HuH-7.5 (cell line): ENCODE data around the gene HEMK1.

Source experiments
- DNase-seq: peaks from one replicate; pipeline ENCODE4 v3.0.0; 2011; ENCODE audit warnings: low spot score

The HEMK1 gene

DNA sequence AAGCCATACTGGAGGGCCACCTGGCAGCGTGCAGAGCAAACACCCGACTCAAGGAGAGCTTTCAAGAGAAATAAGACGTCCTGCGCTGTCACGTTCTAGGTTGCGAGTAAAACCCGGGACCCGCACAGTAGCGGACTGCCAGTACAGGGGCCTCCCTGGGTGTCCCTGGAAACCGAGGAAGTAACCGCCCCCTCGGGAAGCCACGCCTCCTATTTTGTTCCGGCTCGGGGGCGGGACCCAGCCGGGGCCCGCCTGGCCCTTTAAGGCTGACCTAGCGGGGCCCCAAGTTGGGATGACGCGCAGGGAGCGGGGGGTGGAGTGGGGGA, 47.4 kb downstream of the HEMK1 start:
- no peak for DNase-seq

DNA sequence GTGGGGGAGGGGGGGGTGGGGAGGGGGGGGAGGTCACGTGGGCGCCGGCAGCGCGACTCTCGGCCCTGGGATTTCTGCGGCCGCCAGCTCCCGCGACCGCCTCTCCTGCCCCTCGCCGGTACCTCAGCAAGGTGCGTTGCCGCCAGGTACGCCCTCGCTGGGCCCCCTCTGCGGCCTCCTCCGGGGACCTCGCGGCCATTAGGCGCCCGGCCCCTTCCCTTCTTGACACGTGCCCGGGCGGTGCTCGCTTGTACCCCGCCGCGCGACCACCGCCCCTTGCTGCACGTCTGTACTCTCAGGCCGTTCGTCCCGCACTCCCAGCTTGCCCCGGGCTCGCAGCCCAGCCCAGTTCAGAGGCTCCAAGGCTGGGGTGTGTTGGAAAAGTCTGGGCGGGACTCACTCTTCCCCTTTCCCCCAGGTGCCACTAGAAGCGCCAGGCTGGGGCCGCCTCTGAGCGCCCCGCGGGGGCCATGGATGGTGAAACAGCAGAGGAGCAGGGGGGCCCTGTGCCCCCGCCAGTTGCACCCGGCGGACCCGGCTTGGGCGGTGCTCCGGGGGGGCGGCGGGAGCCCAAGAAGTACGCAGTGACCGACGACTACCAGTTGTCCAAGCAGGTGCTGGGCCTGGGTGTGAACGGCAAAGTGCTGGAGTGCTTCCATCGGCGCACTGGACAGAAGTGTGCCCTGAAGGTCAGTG, 47.9 kb downstream of the HEMK1 start, which contains the start of gene MAPKAPK3:
TSS of gene MAPKAPK3 (plus strand) at position 56 of the 696 bp plus-strand sequence. CDS start at position 471, 415 bp downstream.
- DNase-seq, result peak; percentile 80

- no peak for DNase-seq
Observed at GRCh38 chr3:50617911-50618481, 48.7 kb downstream of the HEMK1 start.

DNA sequence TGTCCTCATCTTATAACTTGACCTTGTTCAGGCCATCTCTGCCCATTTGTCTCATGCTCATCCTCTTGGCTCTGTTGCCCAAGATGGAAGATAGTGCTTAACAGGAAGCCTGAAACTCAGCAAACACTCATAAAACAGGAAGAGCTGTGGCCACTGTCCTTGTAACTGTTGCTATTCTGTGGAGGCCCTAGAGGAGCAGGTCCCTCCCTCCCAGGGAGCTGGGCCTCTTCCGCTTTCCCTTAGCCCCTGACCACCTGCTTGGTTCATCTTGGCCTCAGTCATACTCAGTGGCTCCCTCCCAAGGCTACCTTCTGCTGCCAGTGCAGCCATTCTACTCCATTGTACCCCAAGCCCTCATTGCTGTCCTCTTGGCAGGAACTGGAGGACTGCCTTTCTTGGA, 51.1 kb downstream of the HEMK1 start:
- no peak for DNase-seq

GRCh38 chr3:50620820-50621219, 51.5 kb downstream of the HEMK1 start:
- no peak for DNase-seq

- DNase-seq, result no peak
Observed at GRCh38 chr3:50622881-50623280, 53.6 kb downstream of the HEMK1 start.

DNA sequence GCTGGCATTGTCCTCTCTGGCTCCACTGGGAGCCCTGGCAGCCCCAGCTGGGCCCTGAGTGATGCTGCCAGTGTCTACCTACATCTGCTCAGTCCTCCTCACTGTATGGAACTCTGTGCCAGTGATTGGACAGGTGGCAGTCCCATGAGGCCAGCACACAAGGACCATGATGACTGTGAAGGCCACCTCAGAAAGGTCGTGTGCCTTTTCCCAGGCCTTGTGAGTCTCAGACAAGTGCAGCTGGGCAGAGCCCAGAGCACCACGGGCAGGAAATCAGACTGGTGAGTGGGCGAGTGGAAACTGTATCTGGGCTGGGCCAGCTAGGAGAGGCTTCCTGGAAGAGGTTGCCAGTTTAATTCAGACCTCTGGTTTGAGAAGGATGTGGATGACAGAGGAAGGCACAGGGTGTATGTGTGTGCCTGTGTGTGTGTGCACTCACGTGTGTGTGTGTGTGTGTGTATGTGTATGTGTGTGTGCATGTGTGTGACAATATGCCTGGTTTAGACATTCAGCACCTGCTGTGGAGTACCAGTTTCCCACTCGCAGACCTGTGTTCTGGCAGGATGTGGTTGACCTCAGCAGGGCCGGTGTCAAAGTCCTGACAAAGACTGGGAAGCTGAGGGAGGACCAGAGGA, 54.6 kb downstream of the HEMK1 start:
- no peak for DNase-seq

- no peak for DNase-seq
Observed at GRCh38 chr3:50624634-50625033, 55.3 kb downstream of the HEMK1 start.

GRCh38 chr3:50625231-50626182, 56.2 kb downstream of the HEMK1 start:
- no peak for DNase-seq

GRCh38 chr3:50626401-50626800, 57.1 kb downstream of the HEMK1 start:
- DNase-seq, result no peak

DNA sequence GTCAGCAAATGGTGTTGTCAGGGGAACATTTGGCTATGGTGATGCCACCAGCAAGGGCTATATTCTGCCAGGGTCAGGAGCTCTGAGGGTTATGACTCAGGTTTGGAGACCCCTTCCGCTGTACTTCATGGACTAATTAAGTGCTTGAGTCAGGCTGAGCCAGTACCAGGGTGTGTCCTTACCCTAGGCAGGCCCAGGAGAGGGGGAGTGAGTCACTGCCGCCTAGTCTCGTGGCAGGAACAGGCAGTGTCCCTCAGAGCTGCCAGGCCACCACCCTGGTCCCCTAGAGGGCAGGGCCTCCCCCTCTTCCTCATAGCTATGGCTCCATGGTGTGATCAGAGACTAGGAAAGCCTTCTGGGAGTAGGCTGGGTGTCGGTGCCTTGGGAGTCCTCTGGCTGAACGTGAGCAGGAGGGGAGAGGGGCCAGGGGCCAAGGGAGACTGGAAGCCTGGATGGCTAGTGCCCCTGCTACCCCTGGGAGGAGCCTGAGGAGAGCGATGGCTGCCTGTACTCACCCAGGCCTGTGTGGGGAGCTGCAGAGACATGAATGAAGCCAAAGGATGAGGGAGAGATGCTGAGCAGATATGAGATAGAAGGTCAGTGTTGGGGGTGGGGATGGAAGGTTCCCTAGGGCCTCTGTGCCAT, 58.2 kb downstream of the HEMK1 start:
- no peak for DNase-seq

DNA sequence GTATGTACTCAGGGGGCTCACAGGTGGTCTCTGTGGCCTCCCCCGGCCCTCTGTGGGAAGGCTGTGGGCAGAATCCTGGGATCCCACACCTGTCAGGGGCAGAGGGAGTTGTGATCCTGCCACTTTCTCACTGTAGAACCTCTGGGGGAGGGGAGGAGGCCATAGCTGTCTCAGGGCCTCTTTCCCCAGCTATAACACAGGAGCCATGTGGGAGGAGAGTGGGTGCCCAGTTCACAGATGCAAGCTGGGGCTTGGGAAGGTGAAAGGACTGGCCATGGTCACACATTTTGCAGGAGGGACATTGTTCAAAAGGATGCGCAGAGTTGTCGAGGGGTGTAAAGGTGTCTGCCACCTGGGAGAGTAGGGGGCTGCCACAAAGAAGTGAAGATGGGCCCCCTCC, 59.3 kb downstream of the HEMK1 start:
- no peak for DNase-seq

GRCh38 chr3:50630394-50630793, 61.1 kb downstream of the HEMK1 start:
- DNase-seq, result no peak

- no peak for DNase-seq
Observed at GRCh38 chr3:50630877-50631276, 61.6 kb downstream of the HEMK1 start.

DNA sequence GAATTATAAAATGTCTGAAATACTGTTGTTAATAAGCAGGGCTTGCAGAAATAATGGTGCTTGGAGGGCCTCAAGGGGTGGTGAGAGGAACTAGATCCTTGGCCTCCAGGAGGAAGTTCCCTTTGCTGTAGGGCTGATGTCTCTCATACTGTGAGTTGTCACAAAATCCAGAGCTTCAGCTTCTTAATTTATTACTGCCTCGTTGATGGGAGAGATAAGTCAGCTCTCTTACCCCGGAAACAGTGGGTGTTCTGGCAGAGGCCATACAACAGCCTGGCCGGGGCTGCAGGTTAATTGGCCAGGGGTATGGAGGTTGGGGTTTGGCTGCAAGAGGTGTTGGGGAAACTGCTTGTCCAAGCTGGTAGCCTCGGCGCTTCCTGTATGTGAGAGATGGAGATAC, 63.1 kb downstream of the HEMK1 start:
- DNase-seq, result no peak

- no peak for DNase-seq
Observed at GRCh38 chr3:50633230-50633790, 64.0 kb downstream of the HEMK1 start.

- no peak for DNase-seq
Observed at GRCh38 chr3:50635066-50635465, 65.7 kb downstream of the HEMK1 start.

GRCh38 chr3:50637011-50637410, 67.7 kb downstream of the HEMK1 start:
- no peak for DNase-seq

DNA sequence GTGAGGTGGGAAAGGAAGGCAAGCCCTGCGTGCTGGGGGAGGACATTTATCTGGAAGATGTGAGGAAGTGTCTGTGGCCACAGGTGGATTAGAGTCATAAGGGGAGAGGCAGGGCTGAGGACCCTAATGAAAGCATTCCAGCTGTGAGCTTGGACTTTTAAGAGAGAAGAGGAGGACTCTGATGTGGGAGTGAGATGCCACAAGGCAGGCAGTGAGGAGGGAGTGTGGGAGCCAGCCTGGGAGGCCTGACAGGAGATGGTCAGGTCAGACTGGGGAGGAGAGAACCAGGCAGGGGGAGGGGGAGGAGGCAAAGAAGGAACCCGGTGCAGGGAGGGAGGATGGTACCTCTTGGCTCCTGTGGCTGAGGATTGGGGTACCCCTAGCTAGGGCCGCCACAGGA, 68.6 kb downstream of the HEMK1 start:
- DNase-seq, result no peak

- DNase-seq, result no peak
Observed at GRCh38 chr3:50639055-50639494, 69.8 kb downstream of the HEMK1 start.

DNA sequence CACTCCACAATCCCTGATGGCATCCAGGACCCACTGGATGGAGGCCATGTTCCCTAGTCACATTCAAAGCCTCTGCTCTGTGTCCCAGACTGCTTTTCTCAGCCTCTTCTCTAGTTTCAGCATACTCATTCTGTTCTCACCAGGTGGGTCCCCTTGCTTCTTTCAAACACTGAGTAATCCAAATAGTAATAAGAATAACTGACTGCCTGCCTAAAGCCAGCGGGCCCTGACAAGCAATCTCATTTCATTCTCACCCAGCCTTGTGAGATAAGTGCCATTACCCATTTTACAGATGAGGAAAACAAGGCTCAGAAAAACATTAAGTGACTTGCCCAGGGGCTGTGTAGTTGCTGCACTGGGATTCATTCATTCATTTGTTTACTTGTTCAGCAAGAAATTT, 73.1 kb downstream of the HEMK1 start:
- no peak for DNase-seq

- DNase-seq, result no peak
Observed at GRCh38 chr3:50644561-50644960, 75.2 kb downstream of the HEMK1 start.
